ENCODE data around the gene HOXA4. TPM values are rescaled to one million over a fixed set of nuclear protein-coding genes. Genes with fewer than 3 reads are reported as not detected.

The HOXA4 gene
- total and polyA plus RNA-seq, 2 of the 4 experiments (the other 2 are of a cell fraction) = 0.36 to 8.0 TPM

- 0 out of 2 replicates have a peak overlapping the region, but pooled peaks have one; percentile 0 for H2AK5ac ChIP-seq (ENCODE audit: low read depth, low read length)
- peaks cover 0 to 31% of the 10 kb centered on the region in 2 experiments; a peak in 2 of 4 replicates for H3K79me1 ChIP-seq (ENCODE audit: low read depth in 1 of 2, low read length in 2 of 2)
- H4K20me1 ChIP-seq (ENCODE audit: insufficient read depth, low read length) = peaks cover 5% of the 10 kb centered on the region; the same call in 1 of the 2 replicates
- DNase-seq (peak; percentile 45), ATAC-seq (ENCODE audit: low read depth) (no peak)
- intact Hi-C loops (cut with micrococcal nuclease) = no loop called here
- H3K9me1 ChIP-seq (ENCODE audit: insufficient read depth, low read length) = peaks cover 9% of the 10 kb centered on the region; the same call in 1 of the 2 replicates
- TF ChIP-seq, protein P1, sequence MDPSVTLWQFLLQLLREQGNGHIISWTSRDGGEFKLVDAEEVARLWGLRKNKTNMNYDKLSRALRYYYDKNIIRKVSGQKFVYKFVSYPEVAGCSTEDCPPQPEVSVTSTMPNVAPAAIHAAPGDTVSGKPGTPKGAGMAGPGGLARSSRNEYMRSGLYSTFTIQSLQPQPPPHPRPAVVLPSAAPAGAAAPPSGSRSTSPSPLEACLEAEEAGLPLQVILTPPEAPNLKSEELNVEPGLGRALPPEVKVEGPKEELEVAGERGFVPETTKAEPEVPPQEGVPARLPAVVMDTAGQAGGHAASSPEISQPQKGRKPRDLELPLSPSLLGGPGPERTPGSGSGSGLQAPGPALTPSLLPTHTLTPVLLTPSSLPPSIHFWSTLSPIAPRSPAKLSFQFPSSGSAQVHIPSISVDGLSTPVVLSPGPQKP (IDR thresholded peaks at IDR 0.05; ENCODE audit: borderline replicate concordance, low read depth, low read length) = no peak
- TF ChIP-seq SMC3 (IDR thresholded peaks at IDR 0.05; ENCODE audit: low read depth, low read length) (no peak), POLR2A (IDR thresholded peaks at IDR 0.05; ENCODE audit: low read depth, low read length) (0 out of 2 replicates have a peak, but pooled peaks have one; percentile 3), MAFK (IDR thresholded peaks at IDR 0.05; ENCODE audit: low read depth, low read length) (peak; percentile 55; the same call in 1 of the 2 replicates)
- TF ChIP-seq, protein P2, sequence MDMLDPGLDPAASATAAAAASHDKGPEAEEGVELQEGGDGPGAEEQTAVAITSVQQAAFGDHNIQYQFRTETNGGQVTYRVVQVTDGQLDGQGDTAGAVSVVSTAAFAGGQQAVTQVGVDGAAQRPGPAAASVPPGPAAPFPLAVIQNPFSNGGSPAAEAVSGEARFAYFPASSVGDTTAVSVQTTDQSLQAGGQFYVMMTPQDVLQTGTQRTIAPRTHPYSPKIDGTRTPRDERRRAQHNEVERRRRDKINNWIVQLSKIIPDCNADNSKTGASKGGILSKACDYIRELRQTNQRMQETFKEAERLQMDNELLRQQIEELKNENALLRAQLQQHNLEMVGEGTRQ (IDR thresholded peaks at IDR 0.05; ENCODE audit: low read depth, low read length) = no peak
- peak overlapping the region; percentile 96 for H3K27ac ChIP-seq (ENCODE audit: insufficient read depth, low read length)
- peak overlapping the region; percentile 26 for H2AK9ac ChIP-seq (replicated peaks; ENCODE audit: low read depth, low read length, poor library complexity)
- H3K4me3 ChIP-seq (ENCODE audit: insufficient read depth, low read depth, low read length) = no peak overlapping the region
- H2BK20ac ChIP-seq (ENCODE audit: low read depth, low read length) = peak overlapping the region; percentile 79
- peak overlapping the region; percentile 82 for H3K4ac ChIP-seq (ENCODE audit: low read depth, low read length)
- H2BK15ac ChIP-seq (ENCODE audit: low read depth, low read length) = peak overlapping the region; percentile 75; the same call in 1 of the 3 replicates
- peak overlapping the region; percentile 85 for H3K9ac ChIP-seq (ENCODE audit: low read depth, low read length)
- CTCF ChIA-PET = interaction anchor here (0.7 to 1.7 kb wide), 3 partner anchors 10 to 248 kb away, joined by 3 to 5 read pairs (median 3); no protein-coding TSS in a partner anchor
- peak overlapping the region; percentile 99 for H3K23ac ChIP-seq (ENCODE audit: low read depth, low read length)
- H3K56ac ChIP-seq (ENCODE audit: extremely low read depth, insufficient read depth, low read length) = peak overlapping the region; percentile 89
- H4K91ac ChIP-seq (ENCODE audit: insufficient read depth, low read depth, low read length) = peak overlapping the region; percentile 95
- peak overlapping the region; percentile 53 for H2AFZ ChIP-seq (replicated peaks; ENCODE audit: low read length, poor library complexity)
- peaks cover 51% of the 10 kb centered on the region for H3K4me1 ChIP-seq (ENCODE audit: control insufficient read depth, insufficient read depth, low read length)
- peak overlapping the region; percentile 80 for H4K5ac ChIP-seq (ENCODE audit: low read depth, low read length)
- peak overlapping the region; percentile 89 for H3K18ac ChIP-seq (ENCODE audit: low read depth, low read length)
- H3K4me2 ChIP-seq (ENCODE audit: low read depth, low read length) = peak overlapping the region; percentile 49
- H4K8ac ChIP-seq (ENCODE audit: low read depth in 2 of 2, low read length in 2 of 2) = peak overlapping the region; percentile 88 to 89
- peaks cover 15% of the 10 kb centered on the region; the same call in 1 of the 2 replicates for H3K36me3 ChIP-seq (ENCODE audit: control insufficient read depth, insufficient read depth, low read length)
- dilution Hi-C loops (cut with HindIII; ENCODE audit: low sequenced_read_pairs, unreplicated experiment) = no loop called here
- peak overlapping the region; percentile 95 for H2BK5ac ChIP-seq (ENCODE audit: low read depth, low read length, poor library complexity, severe bottlenecking)
- peak overlapping the region; percentile 89 for H2BK120ac ChIP-seq (ENCODE audit: low read depth, low read length)
- POLR2A ChIA-PET (ENCODE audit: unreplicated experiment) = interaction anchor here (0.5 to 1.3 kb wide), 5 partner anchors 9 to 77 kb away, joined by 3 to 5 read pairs (median 3); no protein-coding TSS in a partner anchor
- H3K9me3 ChIP-seq (ENCODE audit: control insufficient read depth, insufficient read depth, low read length) = no peaks in the 10 kb centered on the region
- in situ Hi-C loops (cut with MboI; ENCODE audit: low sequenced_read_pairs) = loop anchor here (10.0 kb wide), 1 partner anchor 911 kb away; no protein-coding TSS in a partner anchor
- no CpG with 5 or more reads among the region's 13 CpGs for WGBS, 2 experiments (ENCODE audit: extremely low coverage in 2 of 2, insufficient read length in 1 of 2)
- H3K14ac ChIP-seq (replicated peaks; ENCODE audit: low read depth, low read length) = peak overlapping the region; percentile 93
- H3K27me3 ChIP-seq (ENCODE audit: control insufficient read depth, insufficient read depth, low read length) = no peaks in the 10 kb centered on the region
- no TSS peak for BruUV-seq (replicated peaks)
Measured at GRCh38 chr7:27105301-27106031, 25.1 kb downstream of the HOXA4 start.

Measured in IMR-90 (cell line).